ENCODE results near the gene OR6K2. TPM values are rescaled to one million over a fixed set of nuclear protein-coding genes. Genes with fewer than 3 reads are reported as not detected.

Gene OR6K2
- total RNA-seq, 1 donor from 2014 or later = not detected

DNA sequence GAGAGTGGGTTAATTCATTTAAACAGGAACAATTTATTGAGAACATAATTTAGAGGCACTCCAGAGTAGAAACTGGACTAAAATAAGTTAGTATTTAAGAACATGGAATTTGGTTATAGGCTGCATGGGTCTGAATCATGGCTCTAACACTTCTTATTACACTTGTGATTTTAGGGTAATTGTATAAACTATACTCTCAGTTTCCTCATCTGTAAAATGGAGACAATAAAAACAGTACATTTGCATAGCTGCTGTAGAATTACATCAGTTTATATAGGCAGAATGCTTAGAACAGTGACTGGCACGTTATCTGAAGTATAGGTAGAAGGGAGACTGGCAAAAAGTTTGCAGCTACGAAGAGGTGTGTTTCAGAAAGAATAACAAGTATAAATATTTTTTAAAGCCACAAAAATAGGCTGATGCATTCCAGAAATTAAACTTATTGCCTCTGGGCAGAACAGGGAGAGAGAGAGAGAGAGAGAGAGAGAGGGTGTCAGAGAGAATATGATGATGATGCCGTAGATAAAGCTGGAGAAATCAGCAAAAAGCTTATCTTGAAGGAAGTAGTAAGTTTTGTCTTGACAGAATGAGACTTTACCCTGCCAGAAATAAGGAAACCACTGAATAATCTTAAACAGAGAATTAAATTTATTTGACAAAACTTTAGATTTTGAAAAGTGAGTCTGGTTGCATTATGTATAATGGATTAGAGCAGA lies 28.2 kb upstream of the OR6K2 start:
- Mint-ChIP-seq H3K4me3 (ENCODE audit: low read depth) (no peak overlapping the region), H3K36me3 (ENCODE audit: insufficient read depth) (no peaks in the 10 kb centered on the region), H3K4me1 (ENCODE audit: low read depth) (peaks cover 2% of the 10 kb centered on the region), H3K9me3 (ENCODE audit: low read depth) (no peaks in the 10 kb centered on the region), H3K27me3 (peaks cover 7% of the 10 kb centered on the region), H3K27ac (no peak overlapping the region)
- no peak for DNase-seq (ENCODE audit: low spot score, unreplicated experiment)
- TF ChIP-seq, protein P1, sequence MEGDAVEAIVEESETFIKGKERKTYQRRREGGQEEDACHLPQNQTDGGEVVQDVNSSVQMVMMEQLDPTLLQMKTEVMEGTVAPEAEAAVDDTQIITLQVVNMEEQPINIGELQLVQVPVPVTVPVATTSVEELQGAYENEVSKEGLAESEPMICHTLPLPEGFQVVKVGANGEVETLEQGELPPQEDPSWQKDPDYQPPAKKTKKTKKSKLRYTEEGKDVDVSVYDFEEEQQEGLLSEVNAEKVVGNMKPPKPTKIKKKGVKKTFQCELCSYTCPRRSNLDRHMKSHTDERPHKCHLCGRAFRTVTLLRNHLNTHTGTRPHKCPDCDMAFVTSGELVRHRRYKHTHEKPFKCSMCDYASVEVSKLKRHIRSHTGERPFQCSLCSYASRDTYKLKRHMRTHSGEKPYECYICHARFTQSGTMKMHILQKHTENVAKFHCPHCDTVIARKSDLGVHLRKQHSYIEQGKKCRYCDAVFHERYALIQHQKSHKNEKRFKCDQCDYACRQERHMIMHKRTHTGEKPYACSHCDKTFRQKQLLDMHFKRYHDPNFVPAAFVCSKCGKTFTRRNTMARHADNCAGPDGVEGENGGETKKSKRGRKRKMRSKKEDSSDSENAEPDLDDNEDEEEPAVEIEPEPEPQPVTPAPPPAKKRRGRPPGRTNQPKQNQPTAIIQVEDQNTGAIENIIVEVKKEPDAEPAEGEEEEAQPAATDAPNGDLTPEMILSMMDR (IDR thresholded peaks at IDR 0.05; ENCODE audit: unreplicated experiment) = no peak

DNA sequence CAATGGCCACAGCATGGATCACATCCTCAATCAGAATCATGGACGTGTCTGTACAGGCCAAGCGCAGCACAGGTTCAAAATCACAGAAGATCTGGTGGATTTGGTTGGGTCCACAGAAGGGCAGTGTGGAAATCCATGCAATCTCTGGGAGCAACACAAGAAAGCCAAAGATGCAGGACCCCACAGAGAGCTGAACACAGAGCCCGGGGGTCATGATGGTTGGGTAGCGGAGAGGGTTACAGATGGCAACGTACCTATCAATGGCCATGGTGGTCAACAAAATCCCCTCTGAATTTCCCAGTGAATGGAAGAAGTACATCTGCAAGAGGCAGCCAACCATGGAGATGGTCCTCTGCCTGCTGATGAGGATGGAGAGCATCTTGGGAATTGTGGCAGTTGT lies 24.0 kb upstream of the OR6K2 start:
- no peak for DNase-seq (ENCODE audit: low spot score, unreplicated experiment)
- no peaks in the 10 kb centered on the region for H3K9me3 Mint-ChIP-seq (ENCODE audit: low read depth)
- no peak overlapping the region for H3K27ac Mint-ChIP-seq
- no peaks in the 10 kb centered on the region for H3K36me3 Mint-ChIP-seq (ENCODE audit: insufficient read depth)
- TF ChIP-seq, protein P1 (IDR thresholded peaks at IDR 0.05; ENCODE audit: unreplicated experiment) = no peak
- H3K4me3 Mint-ChIP-seq (ENCODE audit: low read depth) = no peak overlapping the region
- peaks cover 2% of the 10 kb centered on the region for H3K4me1 Mint-ChIP-seq (ENCODE audit: low read depth)
- peaks cover 10% of the 10 kb centered on the region for H3K27me3 Mint-ChIP-seq

DNA sequence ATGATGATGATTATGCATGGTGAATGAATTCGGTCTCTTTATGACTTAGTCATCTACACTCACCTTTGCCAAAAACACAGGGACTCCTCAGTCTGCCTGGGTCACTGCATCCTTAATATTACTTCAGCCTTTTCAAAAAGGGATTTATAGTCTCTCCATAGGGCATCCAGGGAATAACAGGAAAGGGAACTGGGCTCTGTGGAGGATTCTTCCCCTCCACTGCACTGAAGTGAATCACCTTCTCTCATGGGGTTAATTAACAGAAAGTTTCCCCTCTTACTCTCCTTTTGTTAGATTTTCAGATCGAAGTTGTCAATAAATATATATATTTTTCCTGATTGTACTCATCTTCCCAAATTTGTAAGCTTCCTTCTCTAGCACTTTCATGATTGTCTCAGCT lies 20.2 kb upstream of the OR6K2 start, which contains the start of gene OR6K3:
Gene OR6K3 (minus strand): TSS at position 101 of the 400 bp plus-strand sequence. CDS start 2,605 bp downstream, outside the sequence.
- H3K4me1 Mint-ChIP-seq (ENCODE audit: low read depth) = no peaks in the 10 kb centered on the region
- TF ChIP-seq, protein P1 (IDR thresholded peaks at IDR 0.05; ENCODE audit: unreplicated experiment) = no peak
- no peak within 1 kb of the TSS for H3K4me3 Mint-ChIP-seq (ENCODE audit: low read depth)
- H3K36me3 Mint-ChIP-seq (ENCODE audit: insufficient read depth) = no peaks in the 10 kb centered on the region
- DNase-seq (ENCODE audit: low spot score, unreplicated experiment) = no peak
- H3K27ac Mint-ChIP-seq = no peak within 1 kb of the TSS
- no peaks in the 10 kb centered on the region for H3K9me3 Mint-ChIP-seq (ENCODE audit: low read depth)
- peaks cover 7% of the 10 kb centered on the region for H3K27me3 Mint-ChIP-seq

DNA sequence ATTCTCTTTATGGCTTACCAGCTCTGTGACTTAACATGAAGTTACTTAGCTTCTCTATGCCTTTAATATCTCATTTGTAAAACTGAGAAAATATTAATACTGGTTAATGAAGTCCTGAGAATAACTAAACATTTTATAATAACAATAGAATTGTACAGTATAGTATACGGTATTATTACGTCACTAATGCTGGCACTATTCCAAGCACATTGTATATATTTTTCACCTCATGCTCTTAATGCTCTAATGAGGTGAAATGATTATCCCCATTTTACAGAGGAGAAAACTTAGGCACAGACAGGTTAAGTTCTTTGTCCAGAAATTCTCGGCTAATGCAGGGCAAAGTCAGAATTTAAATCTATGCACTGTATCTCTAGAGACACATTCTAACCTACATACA lies 19.2 kb upstream of the OR6K2 start:
- no peak for DNase-seq (ENCODE audit: low spot score, unreplicated experiment)
- H3K9me3 Mint-ChIP-seq (ENCODE audit: low read depth) = no peaks in the 10 kb centered on the region
- no peaks in the 10 kb centered on the region for H3K4me1 Mint-ChIP-seq (ENCODE audit: low read depth)
- peaks cover 5% of the 10 kb centered on the region for H3K27me3 Mint-ChIP-seq
- TF ChIP-seq, protein P1 (IDR thresholded peaks at IDR 0.05; ENCODE audit: unreplicated experiment) = no peak
- no peak overlapping the region for H3K4me3 Mint-ChIP-seq (ENCODE audit: low read depth)
- H3K27ac Mint-ChIP-seq = no peak overlapping the region
- no peaks in the 10 kb centered on the region for H3K36me3 Mint-ChIP-seq (ENCODE audit: insufficient read depth)

DNA sequence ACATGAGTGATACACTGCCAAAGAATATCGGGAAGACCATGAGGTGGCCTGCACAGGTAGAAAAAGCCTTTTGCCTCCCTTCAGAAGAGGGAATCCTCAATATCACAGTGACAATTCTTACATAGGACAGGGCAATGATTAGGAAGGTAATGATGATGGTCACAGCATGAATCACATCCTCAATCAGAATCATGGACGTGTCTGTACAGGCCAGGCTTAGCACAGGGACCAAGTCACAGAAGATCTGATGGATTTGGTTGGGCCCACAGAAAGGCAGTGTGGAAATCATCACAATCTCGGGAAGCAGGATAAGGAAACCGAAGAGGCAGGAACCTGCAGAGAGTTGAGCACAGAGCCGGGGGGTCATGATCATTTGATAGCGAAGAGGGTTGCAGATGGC lies 16.9 kb upstream of the OR6K2 start:
- TF ChIP-seq, protein P1 (IDR thresholded peaks at IDR 0.05; ENCODE audit: unreplicated experiment) = no peak
- peaks cover 3% of the 10 kb centered on the region for H3K27me3 Mint-ChIP-seq
- no peaks in the 10 kb centered on the region for H3K4me1 Mint-ChIP-seq (ENCODE audit: low read depth)
- no peak overlapping the region for H3K4me3 Mint-ChIP-seq (ENCODE audit: low read depth)
- no peaks in the 10 kb centered on the region for H3K36me3 Mint-ChIP-seq (ENCODE audit: insufficient read depth)
- no peak for DNase-seq (ENCODE audit: low spot score, unreplicated experiment)
- no peak overlapping the region for H3K27ac Mint-ChIP-seq
- no peaks in the 10 kb centered on the region for H3K9me3 Mint-ChIP-seq (ENCODE audit: low read depth)

Measured in progenitor cell of endocrine pancreas (in vitro differentiated cells).